HG02623 (cell line): ENCODE data around the gene ERO1B.

Experiments
- ATAC-seq: cut with Tn5 transposase; IDR thresholded peaks from one replicate; pipeline ENCODE4 v1.9.1; 2021; ENCODE audit warnings: moderate library complexity; ENCODE audit not compliant: unreplicated experiment

Gene ERO1B

DNA sequence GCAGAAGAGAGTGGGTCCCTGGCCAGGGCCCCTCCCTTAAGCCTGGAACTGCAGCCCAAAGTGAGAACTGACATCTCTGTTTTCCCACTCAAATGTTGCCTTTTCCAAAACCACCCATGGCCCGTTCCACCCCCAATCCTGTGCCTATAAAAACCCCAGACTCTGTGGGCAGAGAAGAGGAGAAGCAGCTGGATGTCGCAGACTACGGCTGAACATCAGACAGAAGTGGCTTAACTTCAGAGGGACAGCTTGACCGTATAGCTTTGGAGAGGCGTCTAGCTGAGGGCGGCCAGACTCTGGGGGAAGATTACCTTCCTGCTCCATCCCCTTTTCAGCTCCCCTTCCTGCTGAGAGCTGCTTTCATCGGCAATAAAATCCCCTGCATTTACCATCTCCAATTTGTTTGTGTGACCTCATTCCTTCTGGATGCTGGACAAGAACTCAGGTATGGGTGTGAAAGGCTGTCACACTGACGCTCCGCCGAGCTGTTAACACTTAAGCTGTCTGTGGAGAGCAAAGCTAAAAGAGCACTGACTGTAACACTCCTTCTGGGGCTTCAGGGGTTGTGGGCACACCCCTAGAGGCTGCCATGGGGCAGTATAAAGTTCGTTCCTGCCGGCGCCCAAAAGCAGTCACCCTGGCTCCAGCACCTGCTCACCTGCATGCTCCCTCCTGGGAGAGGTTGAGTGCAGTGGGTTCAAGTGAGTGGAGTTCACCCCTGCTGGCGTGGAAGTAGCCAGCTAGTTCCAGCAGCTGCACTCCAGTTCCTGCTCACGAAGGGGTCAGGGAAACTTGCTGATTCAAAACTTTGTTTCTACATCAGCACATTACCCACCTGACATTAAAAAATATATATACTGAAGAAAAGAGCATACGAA lies 19.6 kb upstream of the ERO1B start:
- no peak for ATAC-seq

- ATAC-seq: no peak
These were observed 15.4 kb upstream of the ERO1B start for GRCh38 chr1:236297161-236297560.

GRCh38 chr1:236292425-236292824 lies 10.7 kb upstream of the ERO1B start:
- ATAC-seq: no peak

DNA sequence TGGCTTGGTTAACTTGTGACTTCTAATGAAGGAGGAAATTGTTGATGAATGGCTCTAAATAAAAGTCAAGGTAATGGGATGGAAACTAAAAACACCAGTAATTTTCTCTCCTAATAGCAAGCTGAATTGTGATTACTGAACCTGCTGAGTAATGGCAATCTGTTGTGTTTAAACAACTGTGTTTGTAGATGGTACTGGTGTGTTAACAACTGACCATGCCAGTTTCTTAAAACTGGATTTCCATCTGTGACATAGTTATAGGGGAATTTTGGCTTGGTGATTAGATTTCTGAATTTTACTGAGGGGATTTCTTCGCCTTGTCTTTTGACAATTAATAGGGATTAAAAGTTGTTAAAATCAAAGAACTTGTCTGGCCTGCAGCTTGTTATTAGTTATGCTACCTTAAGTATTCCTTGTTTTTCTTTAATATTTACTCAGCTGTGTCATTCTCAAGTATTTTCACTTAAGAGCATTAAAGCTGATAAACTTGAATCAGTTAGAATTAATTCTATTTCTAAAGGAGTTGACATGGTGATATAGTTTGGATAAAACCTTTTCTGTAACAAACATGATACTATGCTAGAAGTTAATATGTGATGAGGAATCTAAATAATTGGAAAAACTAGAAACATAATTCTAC lies 7.9 kb upstream of the ERO1B start:
- ATAC-seq: no peak

DNA sequence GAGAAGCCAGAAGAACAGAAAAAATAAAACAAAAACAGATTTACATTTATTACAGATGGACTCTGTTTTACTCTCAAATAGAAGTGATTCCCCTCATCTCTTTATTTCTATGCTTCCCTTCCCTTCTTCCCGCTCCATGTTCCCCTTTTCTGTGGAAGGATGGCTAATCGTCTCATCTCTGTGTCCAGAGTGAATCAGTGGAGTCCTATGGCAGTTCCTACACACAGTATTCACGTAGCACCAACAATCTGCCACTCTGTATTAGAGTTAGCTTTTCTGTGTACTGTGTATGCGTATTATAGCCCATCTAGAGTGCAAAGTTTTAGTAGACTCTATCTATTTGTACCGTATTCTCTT lies 6.8 kb upstream of the ERO1B start:
- no peak for ATAC-seq

DNA sequence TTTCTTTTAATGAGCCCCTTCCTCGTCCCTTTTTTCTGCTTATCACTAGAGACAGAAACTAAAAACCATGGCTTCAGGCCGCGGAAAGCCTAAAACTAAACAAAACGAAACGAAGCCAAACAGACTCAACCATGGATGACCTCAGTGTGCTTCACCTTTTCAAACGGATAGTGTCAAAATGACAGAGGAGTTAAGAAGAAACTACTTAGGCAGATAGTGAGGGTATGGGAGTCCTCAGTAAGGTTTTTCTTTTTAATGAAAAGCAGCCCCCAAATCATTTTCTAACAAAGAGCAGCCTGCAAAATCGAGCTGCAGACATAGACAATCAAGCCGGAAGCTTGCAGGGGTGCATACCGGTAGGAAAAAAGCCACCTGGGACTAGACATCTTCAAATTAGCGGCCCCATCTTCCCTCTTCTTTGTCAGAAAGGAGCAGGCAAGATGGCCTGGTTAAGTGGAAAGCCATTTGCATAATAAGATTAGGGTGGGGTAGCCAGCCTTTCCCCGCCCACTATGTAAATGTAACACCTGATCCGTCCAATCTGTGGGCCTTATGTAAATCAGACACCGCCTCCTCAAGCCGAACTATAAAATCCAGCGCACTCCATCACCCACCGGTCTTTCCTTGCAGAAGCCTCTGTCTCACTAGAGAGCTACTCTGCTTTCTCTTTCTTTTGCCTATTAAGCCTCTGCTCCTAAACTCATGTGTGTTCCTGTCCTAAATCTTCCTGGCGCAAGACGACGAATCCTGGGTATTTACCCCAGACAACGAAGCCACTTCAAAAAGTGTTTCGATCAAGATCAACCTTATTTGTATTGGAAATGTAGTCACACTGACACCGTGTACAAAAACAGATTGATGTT lies 6.2 kb upstream of the ERO1B start:
- ATAC-seq: no peak

DNA sequence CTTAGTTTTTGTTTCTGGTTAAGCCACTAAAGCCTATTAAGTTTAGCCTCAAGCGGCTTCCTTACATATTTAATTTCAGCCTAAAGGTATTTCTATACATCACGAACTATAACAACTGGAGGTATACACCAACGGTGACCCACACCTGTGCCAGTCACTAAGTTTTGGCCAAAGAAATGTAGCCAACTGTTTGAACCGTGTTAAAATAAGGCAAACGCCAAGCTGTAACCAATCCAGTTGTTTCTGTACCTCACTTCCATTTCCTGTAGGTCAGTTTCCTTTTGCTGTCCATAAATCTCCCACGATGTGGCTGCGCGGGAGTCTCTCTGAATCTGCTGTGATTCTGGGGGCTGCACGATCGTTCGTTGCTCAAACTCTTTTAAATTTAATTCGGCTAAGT lies 5.6 kb upstream of the ERO1B start:
- ATAC-seq: no peak

GRCh38 chr1:236284291-236284721 lies 2.5 kb upstream of the ERO1B start:
- ATAC-seq: peak; percentile 50

- no peak for ATAC-seq
These were observed 961 bp upstream of the ERO1B start for GRCh38 chr1:236282719-236283118.

- no peak for ATAC-seq
These were observed 613 bp upstream of the ERO1B start for GRCh38 chr1:236282425-236282716.

DNA sequence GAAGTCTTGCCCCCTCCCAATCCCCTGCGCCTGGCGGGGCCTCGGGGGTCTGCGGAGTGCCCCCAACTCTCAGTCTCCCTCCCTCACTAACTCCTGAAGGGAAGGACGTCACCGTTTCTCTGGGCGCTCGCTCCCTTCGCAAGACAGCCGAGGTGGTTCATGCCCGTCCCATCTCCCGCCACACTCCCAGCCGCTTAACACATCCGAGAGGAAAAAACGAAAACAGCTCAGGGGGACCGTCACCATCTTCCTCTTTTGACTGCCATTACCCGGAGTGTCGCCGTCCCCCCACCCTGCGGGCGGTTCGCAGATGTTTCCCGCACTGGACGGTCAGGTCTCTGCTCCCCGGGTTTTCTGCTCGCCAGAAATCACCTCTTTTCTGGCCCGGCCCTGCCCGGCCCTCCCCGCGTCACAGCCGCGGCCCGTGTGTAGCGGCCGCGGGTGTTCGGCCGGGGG lies 532 bp downstream of the ERO1B start:
- peak; percentile 12 for ATAC-seq

DNA sequence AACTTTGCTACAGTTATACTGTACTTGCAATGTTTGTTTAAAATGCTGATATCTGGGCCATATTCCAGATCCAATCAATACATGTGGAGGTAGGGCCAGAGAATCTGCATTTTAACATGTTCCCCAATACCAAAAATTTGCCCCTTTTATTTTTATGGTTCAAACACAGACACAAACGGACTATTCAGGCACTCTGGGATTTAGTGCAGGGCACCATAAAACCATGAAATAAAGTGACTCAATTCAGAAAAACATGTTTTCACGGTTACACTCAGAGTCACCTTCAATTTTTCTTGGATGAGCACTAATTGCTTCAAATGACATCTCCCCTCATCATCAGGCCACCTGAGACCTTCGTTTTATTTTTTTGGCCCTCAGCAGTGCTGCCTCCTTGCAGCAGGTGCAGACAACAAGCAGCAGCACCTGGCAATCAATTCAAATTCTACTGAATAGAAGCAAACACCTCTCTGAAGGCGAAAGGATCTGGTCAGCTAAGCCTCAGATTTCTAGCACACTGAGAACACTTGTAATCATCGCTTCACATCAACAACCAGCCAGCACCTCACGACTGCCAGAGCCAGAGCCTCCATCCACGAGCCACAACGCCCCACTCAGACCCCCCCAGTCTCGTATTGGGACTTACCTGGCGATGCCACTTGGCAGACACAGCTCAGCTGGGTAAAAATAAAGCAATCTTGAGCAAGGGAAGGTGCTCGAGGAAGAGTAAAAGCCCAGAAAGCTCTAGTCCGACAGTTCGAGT lies 1.1 kb downstream of the ERO1B start:
- ATAC-seq: no peak

- ATAC-seq: no peak
These were observed 6.2 kb downstream of the ERO1B start for GRCh38 chr1:236275586-236275985.

DNA sequence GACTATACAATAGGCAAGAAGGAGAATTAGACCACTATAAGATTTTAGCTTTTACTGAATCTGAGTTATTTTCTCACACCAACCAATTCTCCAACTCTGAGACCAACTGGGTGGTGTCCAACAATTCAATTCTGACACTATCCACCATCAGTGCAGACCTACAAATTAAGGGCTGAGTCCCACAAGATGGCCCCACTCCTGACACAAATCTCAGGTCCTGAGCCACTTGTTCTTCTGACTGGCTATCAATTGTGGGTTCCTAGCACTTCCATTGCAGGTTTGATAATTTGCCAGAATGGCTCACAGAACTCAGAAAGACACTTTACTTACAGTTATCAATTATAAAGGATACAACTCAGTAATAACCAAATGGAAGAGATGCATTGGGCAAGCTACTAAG lies 6.7 kb downstream of the ERO1B start:
- no peak for ATAC-seq

DNA sequence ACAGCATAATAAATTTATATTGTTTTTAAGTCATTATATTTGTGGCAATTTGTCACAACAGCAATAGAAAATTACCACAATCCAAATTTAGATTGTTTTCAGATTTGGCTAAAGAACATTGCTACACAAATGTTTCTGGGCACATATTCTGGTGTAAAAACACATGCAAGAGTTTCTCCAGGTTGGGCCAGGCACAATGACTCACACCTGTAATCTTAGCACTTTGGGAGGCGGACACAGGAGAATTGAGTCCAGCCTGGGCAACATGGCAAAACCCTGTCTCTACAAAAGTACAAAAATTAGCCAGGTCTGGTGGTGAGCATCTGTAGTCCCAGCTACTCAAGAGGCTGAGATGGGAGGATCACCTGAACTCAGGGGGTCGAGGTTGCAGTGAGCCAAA lies 8.4 kb downstream of the ERO1B start:
- ATAC-seq: no peak

GRCh38 chr1:236269439-236269838 lies 12.3 kb downstream of the ERO1B start:
- ATAC-seq: no peak

- no peak for ATAC-seq
These were observed 19.9 kb downstream of the ERO1B start for GRCh38 chr1:236261898-236262297.

DNA sequence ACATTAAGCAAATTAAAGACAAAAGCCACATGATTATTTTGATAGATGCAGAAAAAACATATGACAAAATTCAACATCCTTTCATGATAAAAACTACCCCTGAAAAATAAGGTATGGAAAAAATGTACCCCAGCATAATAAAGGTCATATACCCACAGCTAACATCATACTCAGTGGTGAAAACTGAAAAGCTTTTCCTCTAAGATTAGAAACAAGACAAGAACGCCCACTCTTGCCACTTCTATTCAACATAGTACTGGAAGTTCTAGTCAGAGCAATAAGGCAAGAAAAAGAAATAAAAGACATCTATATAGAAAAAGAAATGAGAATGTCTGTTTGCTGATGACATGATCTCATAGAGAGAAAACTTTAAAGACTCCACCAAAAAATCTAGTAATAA lies 20.7 kb downstream of the ERO1B start:
- ATAC-seq: no peak

GRCh38 chr1:236259043-236259442 lies 22.7 kb downstream of the ERO1B start:
- ATAC-seq: no peak

GRCh38 chr1:236258114-236258622 lies 23.6 kb downstream of the ERO1B start:
- no peak for ATAC-seq

DNA sequence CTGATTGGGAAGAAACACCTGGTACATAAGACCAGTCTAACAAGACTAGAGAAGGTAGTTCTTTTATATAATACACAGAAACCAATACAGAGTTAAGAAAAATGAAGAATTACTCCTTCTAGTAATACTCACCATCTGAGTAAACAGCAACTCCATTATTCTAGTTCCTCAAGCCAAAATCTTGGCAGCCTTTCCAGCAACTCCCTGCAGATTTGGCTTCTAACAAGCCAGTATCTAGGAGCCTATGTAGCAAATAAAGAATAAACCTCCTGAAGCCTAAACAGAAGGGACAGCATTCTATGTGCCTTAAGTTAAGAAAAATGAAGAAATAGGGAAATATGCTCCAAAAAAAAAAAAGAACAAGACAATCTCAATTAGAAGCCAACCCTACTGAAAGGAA lies 24.5 kb downstream of the ERO1B start:
- no peak for ATAC-seq
